Hippocampal formation (tissue), 2 donors: ENCODE data around the gene ARHGAP18.
A peak's percentile ranks its signal among the peaks of the same experiment; 100 is the strongest.

Experiments used
- DNase-seq, 2 donors: peaks; one replicate each; lab custom pipeline; 2025; lab: John Stamatoyannopoulos, UW

The ARHGAP18 gene

DNA sequence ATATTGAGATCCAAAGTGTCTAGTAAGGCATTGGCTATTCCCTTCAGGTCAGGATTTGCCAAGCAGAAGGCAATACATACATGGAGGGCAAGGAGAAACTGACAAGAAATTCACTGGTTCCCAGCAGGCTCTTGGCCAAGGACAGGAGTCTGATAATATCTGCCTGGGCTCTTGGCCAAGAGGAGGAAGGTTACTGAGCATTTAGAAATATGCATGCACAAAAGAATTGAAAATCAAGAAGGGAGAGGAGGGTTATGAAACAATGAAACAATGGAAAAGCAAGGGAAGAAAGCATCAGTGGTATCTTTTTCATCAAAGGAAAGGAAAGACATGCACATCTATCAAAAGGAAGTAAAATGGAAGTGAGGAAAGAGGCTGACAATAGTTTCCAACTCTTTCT, 42.4 kb downstream of the ARHGAP18 start:
- no peak for DNase-seq

DNA sequence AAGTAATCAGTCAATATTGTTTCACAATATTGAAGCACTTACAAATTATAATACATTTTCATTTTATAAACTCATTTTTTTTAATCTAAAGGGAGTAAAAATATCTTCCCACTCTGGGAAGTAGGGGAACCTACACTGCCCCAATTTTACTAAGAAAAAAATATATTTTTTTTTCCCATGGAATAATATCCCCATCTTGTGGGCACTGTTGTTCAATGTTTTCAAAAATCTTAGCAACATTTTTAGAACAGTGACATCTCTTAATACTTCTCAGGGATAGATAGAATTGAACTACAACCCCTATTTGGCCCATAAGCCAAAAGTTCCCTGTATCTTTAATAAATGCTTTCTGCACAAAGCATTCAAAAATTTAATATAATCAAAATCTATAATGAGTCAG, 42.9 kb downstream of the ARHGAP18 start:
- DNase-seq, result no peak

DNA sequence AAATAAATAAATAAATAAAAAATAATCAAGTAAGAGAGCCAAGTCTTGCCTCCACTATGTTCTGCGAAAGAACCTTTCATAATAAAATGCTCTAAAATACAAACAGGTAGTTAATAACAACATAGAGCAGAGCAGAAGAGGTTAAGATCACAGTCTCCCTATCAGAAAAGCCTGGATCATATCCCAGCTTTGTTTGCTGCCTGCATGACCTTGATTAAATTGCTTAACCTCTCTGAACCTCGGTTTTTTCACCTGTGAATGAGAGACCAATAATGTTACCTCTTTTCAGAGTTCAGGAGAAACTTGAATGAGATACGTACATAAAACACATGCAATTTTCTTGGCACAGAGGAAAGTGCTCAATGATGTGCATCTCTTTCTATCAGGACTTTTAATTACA, 44.4 kb downstream of the ARHGAP18 start:
- no peak for DNase-seq

DNA sequence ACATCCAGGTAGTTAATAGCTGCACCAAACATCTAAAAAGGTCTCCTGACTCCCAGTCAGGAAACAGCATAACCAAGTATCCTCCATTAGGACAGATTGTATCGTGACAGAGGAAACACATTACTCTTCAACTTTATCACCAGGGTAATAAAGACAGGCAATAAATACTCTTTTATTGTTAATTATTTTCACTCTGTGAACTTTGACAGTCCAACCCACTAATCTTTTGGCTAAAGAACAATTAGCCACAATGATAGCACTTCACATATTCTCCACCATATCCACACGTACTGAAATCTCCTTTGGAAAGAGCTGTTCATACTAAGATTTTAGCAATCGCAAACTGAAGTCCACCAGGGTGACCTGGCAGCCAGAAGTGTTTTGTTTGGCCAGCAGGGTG, 46.4 kb downstream of the ARHGAP18 start:
- DNase-seq, result no peak

DNA sequence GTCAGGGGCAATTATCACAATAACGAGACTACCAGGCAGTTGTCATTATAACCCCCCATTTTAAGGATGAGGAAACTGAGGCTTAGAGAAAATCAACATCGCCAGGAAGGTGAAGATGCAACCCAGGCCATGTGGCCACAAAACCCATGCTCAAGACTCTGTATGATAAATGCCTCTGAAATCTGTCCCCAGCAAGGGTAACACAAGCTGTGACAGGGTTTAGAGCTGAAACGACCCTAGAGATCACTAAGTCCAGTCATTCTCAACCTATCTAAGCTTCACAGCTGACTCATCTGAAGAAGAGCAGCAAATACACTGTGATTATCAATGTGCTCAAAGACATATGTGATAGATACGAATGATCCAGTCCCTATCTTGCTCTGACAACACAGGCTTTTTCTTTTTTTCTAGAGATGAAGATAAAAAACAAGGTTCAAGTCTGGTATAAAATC, 47.0 kb downstream of the ARHGAP18 start:
- no peak for DNase-seq

DNA sequence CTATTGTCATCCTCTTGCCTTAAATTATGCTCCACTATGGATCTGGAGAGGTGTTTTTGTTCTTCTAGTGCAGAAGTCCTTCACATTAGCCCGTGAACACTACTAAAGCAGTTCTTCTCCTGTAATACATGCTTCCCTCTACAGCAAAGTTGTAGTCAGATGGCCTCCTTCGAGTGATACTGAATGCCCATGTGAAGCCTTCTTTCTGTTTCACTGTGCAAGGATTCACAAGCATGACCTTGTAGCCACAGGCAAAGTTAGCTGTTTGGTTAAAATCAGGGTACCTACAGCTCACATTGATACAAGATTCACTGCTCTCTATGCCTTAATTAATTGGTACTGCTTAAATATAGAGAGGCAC, 47.6 kb downstream of the ARHGAP18 start:
- no peak for DNase-seq

DNA sequence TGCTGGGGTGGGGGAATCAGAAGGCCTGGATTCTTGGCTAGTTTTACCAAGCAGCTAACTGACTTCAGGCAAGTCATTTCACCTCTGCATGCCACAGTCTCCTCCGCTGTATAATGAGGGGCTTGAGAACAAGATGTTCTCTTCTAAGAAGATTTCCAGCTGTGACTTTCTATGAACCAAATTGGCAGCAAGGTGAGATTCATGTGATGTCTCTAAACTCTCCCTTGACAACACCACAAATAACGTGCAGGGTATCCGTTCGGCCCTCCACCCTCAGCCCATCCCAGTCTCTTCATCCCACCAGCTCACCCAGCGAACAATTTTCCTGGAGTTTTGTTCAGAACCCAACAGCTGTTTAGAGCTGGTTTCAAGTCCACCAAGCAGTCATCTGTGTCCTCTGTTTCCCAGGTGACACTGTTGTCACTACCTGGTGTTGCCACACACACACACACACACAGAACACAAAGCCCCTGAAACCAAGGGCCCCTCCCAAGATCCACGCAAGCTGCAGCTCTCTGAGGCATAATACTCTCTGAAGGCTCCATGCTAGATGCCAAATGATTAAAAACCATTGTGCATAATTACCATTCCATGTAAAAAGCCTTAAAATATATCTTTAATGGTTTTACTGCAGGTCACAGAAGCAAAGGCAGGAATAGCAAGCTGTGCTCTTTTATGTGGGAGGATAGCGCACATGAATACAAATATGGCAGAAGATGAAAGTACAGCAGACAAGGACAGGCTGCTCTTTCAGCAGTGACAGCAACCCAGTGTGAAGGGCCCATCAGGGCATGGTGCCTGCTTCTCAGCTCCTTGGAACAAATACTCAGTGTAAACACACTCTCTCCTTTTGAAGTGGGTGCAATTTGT, 48.2 kb downstream of the ARHGAP18 start:
- DNase-seq, result peak in 1 of 2 donors; percentile 26

DNA sequence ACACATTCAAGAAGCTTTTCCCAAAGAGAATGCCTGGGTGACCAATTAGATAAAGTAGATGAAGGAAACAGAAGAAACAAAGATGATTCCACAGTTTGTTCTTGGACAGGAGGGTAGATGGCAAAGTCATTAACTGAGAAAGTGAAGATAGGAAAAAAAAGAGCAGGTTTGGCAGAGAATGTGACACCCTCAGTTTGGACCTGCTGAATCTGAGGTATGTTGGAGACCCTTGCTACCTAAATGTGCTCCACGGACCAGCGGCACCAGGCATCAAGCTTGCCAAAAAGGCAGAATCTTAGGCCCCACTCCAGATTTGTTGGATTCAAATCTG, 49.7 kb downstream of the ARHGAP18 start:
- DNase-seq, result no peak

DNA sequence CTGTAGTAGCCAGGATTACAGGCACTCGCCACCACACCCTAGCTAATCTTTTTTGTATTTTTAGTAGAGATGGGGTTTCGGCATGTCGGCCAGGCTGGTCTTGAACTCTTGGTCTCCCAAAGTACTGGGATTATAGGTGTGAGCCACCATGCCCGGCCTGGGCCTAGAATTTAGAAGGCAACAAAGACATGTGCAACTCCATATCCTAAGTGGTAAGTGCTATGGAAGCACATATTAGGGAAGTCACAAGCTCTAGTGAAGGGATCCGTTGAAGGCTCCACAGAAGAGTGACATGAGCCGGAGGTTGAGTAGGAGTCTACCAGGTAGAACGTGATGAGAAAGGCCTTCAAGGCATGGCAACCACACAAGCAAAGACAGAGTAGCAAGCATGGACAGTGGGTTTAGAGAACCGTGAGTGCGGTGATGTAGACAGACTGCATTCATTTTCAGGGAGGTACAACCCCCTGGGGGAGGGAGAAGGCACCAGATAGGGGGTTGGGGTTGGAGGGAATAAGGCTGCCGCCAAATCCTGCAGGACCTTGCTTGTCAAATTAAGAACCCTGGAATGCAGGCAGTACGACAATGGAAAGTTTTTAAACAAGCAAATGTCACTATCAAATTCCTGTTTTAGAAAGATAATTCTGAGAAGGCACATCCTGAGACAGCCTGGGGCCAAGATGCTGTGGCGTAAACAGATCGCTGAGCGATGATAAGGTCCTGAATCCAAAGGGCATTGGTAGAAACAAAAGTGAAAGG, 50.2 kb downstream of the ARHGAP18 start:
- DNase-seq, result no peak

DNA sequence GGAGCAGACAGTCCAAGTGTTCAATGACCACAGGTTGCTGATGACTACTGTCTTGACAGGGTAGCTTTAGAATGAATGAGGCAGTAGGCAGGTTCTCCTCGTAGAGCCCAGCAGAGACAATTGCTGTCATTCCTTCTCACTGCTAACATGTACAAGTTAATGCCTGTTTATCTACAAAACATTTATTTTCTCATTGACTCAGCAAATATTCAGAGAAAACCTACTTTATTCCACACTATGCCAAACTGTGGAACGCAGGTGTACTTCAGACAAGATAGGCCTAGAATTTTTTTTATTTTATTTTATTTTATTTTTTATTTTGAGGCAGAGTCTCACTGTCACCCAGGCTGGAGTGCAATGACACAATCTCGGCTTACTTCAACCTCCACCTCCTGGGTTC, 50.8 kb downstream of the ARHGAP18 start:
- DNase-seq, result no peak

DNA sequence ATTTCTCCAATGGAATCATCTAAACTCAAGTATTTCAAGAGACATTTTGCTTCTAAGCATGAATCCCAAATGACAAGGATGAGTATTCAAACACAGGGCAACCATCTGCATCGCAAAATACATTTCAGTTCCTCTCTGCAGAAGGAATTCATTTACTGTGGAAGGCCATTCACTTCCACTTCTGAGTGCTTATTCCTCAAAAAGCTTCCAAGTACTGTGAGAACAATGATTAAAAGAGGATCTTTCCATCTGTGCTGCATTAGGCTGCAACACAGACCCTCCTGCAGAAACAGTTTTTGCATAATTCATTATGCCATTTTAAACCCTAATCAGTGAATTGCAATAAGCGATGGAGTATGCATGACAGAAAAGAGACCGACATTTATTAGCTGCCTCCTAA, 52.5 kb downstream of the ARHGAP18 start:
- peak in 1 of 2 donors; percentile 32 for DNase-seq

DNA sequence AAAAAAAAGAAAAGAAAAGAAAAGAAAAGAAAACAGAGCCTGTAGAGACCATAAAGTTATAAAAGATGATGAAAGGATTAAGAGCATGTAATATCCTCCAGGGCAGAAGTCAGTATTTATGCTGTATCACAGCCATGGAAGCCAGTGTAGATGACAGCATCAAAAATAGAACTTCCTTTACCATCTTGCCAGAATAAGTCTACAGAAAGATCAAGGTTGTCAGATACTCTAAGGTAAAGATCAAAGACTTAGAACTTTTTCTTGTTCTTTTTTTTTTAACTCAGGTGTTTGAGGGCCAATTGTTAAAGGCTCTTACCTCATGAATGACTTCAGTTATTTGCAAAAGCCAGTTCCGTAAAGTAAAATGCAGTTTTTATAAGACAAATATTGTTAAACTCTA, 54.6 kb downstream of the ARHGAP18 start:
- DNase-seq, result no peak

DNA sequence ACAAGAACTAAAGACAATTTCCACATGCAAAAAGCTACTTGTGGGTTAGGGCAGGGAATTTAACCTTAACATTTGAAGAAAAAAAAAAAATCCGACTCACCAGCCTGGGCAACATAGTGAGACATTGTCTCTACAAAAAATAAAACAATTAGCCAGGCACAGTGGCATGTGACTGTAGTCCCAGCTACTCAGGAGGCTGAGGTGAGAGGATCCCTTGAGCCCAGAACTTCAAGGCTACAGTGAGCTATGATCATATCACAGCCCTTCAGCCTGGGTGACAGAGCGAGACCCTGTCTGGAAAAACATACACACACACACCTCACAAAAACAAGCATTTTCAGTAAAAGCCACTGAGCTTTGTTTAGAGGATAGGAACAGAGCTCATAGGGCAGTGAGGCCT, 56.2 kb downstream of the ARHGAP18 start:
- no peak for DNase-seq

DNA sequence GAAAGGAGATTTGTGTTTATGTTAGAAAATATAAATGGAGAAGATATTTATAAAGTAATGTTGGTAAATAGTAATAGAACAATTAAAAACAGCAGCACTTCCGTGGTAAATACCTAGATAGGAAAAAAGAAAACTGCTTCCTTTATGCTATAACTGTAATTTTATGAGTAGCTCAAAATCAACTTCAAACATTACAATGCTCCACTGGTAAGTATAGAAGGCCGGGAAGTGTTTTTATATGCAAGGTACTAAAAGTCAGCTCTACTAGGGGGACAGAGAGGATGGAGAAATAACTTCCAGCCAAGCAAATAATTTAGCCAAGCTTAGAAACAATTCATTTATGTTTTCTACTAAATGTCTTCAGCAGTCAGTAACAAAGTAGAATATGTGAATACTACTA, 56.7 kb downstream of the ARHGAP18 start:
- no peak for DNase-seq

DNA sequence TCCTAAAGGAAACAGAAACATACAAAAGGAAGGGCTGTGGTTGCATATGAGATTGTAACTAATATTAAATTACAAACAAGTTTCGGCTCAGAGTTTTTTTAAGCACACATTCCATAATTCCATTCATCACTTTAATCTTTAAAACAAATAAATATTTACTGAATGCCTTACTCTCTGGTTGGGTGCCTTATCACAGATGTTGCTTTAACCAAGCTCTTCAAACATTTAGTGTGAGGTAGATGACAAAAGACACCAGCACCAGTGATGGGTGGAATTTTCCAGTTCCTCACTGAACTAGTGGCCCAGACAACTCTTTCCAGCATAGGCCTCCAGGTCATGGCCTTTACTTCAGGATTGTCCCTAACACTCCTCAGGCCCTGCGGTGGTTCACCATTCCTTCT, 58.7 kb downstream of the ARHGAP18 start:
- DNase-seq, result no peak

DNA sequence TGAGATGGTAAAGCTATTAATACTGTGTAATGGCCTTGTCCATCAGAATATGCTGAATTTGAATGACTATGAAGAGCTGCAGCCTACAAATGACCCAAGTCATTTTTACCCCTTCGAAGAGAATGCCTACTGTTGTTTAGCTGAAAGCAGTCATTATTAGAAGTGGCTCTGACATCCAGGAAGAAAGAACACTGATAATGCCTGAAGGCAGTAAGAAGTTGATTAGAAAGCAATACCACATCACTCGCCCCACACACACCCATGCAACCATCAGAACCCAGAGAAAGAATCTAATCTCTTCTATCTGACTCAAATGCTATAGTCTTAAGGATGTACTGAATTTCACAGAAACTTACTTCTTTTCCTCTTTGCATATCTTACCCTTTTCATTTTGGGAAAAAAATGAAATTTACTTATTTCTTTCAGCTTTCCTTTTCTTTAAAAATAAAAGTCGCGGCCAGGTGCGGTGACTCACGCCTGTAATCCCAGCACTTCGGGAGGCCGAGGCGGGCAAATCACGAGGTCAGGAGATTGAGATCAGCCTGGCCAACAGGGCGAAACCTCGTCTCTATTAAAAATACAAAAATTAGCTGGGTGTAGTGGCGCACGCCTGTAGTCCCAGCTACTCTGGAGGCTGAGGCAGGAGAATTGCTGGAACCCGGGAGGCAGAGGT, 61.0 kb downstream of the ARHGAP18 start:
- DNase-seq, result no peak

DNA sequence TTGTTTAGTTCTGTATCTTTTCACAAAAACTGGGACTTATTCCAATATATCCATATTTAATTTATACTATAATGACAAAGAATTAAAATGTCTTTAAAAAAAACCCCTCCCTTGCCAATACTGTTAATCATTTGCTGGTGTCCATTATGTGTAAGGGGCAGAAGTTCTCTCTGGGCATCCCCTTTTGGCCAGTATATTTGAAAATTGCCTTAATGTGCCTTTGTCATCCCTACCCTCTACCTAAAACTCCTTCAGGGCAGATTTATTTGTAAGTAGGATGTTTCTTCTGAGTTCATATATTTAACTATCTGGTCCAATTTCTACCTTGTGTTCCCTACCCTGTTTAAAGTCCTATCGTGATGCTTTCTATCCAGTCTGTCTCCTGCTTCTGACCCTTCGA, 62.9 kb downstream of the ARHGAP18 start:
- no peak for DNase-seq

DNA sequence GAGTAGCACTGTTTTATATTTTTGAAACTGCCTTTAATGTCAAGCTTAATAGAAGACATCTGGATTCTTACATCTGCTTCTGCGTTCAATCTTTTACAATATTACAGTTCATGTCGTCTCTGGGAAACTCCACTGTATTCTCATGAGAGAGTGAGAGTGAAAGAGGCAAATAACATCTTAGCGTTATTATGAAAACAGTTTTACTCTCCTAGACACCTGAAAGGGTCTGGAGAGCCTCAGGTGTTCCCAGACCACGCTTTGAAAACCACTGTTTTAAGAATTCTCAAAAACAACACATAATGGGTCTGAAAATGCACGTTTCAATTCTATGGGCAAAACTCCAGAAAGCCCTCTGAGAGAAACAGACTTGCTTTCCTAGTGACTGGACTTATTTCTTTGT, 63.3 kb downstream of the ARHGAP18 start:
- DNase-seq, result no peak

DNA sequence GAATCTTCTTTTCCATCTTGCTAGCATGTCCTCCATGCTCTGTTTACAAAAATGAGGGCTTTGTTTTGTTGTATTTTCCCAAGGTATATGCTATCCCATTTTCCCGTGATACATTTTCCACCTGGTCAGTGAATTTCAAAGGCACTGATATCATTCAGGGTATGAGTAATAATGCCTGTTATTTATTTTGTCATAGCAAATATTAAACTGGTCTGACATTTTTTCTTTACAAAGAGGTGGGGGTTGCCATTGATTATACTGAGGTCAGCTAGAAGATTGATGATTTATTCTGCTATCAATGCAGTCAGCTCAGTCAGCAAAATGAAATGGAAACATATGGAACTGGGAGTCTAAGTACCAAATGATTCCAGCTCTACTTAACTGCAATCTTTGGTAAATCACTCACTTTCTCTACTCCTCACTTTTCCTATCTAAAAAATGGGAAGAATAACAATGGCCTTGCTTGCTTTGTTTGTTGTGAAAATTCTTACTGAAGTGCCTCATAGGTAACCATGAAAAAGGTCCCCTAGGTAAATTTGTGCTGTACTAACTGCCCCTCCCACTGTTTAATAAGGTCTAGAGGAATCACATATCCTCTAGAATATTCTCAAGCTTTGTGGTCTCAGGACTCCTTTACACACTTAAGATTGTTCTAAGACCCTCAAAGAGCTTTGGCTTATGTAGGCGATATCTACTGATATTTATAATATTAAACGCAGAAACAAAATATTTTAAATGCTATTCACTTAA, 64.0 kb downstream of the ARHGAP18 start:
- DNase-seq, result no peak

DNA sequence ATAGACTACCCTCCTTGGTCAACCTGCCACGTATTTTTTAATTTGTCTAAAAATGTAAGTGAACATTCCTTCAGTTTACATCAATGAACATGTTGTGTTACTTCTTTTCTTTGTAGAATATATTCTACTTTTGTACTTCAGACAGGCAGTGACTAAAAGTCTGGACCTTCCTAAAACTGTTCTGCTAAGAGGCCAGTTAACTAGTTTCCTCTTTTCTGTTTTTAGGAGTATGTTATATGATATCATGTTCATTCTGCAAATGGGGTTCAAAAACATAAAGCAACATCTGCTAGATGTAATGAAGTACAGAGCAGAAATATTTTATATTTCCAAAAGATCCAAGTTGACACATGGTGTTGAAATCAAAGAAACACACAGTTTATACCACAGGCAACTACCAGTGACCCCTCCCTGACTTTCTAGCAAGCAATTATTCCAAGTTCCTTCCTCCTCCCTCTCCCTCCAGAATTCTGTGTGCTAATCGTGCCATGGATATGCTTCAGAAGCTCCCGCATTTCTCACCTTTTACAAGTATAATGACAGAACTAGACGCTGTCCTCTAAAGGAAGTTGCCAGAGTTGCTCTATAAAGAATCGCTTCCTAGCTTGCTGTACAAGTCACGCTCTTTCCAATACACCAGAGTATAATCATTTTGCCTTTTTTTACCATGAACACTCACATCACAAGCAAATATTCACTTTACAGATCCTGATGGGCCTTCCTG, 64.7 kb downstream of the ARHGAP18 start:
- DNase-seq, result no peak

DNA sequence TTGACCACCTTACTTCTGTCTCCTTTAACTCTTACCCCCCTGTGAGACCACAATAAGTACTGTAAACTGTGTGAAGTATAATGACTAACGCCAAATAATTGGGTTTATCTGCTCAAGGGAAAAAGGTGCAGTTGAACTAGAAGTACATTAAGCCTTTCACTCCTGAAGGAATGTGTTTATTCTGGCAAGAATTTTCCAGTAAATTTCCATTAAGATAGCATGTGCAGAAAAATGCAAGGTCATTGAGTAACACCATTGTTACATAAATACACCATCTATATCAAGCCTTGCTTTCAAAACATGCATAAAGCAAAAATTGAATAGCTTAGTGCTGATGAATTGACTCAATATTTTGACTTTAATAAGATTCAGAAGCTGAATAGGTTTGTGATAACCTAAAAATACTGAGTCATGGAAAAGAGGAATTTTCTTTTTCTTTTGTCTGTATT, 65.4 kb downstream of the ARHGAP18 start:
- DNase-seq, result no peak
